Breast epithelium (tissue), 3 donors: ENCODE results near the gene DYNC1H1.

Experiments
- POLR2A ChIP-seq: fragments of 450-650 bp; IDR thresholded peaks from one replicate; pipeline ENCODE4 v1.6.1; 2016; ENCODE audit warnings: antibody characterized with exemption, mild to moderate bottlenecking, moderate library complexity
- POLR2AphosphoS5 ChIP-seq, 3 donors: sonication (generic); formaldehyde crosslinking; IDR thresholded peaks; one replicate each; pipeline ENCODE4 v1.6.1; 2017; ENCODE audit warnings: antibody characterized with exemption in 3 of 3
- TF ChIP-seq, protein P1 (sequence below), 3 donors: fragments of 450-650 bp; IDR thresholded peaks; one replicate each; pipeline ENCODE4 v1.5.1; 2016 to 2017; ENCODE audit warnings: antibody characterized with exemption in 3 of 3, mild to moderate bottlenecking in 3 of 3, moderate library complexity in 3 of 3

- TF ChIP-seq POLR2AphosphoS5 (IDR thresholded peaks at IDR 0.05), result no peak
- TF ChIP-seq, protein P1, sequence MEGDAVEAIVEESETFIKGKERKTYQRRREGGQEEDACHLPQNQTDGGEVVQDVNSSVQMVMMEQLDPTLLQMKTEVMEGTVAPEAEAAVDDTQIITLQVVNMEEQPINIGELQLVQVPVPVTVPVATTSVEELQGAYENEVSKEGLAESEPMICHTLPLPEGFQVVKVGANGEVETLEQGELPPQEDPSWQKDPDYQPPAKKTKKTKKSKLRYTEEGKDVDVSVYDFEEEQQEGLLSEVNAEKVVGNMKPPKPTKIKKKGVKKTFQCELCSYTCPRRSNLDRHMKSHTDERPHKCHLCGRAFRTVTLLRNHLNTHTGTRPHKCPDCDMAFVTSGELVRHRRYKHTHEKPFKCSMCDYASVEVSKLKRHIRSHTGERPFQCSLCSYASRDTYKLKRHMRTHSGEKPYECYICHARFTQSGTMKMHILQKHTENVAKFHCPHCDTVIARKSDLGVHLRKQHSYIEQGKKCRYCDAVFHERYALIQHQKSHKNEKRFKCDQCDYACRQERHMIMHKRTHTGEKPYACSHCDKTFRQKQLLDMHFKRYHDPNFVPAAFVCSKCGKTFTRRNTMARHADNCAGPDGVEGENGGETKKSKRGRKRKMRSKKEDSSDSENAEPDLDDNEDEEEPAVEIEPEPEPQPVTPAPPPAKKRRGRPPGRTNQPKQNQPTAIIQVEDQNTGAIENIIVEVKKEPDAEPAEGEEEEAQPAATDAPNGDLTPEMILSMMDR (IDR thresholded peaks at IDR 0.05), result no peak
- TF ChIP-seq POLR2A, result no peak
These were observed 46.9 kb upstream of the DYNC1H1 start for GRCh38 chr14:101917413-101918017.
